ENCODE data around the gene THADA.

Gene THADA

GRCh38 chr2:43268066-43268953 is 327.5 kb downstream of the THADA start:
- no peaks in the 10 kb centered on the region; a peak in 1 of 3 replicates for H3K36me3 ChIP-seq (ENCODE audit: control insufficient read depth in 2 of 2, insufficient read depth in 1 of 2, low read length in 2 of 2)
- TF ChIP-seq ZBTB21 (tag by site-specific recombination; IDR thresholded peaks at IDR 0.05) (no peak), ZNF76 (tag by site-specific recombination; IDR thresholded peaks at IDR 0.05; ENCODE audit: borderline replicate concordance, low read depth) (no peak), ZBTB17 (tag by site-specific recombination; IDR thresholded peaks at IDR 0.05) (no peak), BCL6B (tag by site-specific recombination; IDR thresholded peaks at IDR 0.05) (no peak), ZNF138 (tag by site-specific recombination; IDR thresholded peaks at IDR 0.05; ENCODE audit: borderline replicate concordance) (no peak), ZBTB8A (tag by site-specific recombination; IDR thresholded peaks at IDR 0.05) (no peak), TRIM28 (IDR thresholded peaks at IDR 0.05; ENCODE audit: borderline replicate concordance, low read length) (no peak), ZNF24 (tag by site-specific recombination; IDR thresholded peaks at IDR 0.05) (no peak), PRDM4 (tag by site-specific recombination; IDR thresholded peaks at IDR 0.05) (no peak), ZNF132 (tag by site-specific recombination; IDR thresholded peaks at IDR 0.05; ENCODE audit: borderline replicate concordance) (no peak), ZNF560 (tag by site-specific recombination; IDR thresholded peaks at IDR 0.05; ENCODE audit: borderline replicate concordance) (no peak), ZNF292 (tag by site-specific recombination; IDR thresholded peaks at IDR 0.05; ENCODE audit: borderline replicate concordance, low read depth) (no peak), ZNF140 (tag by site-specific recombination; IDR thresholded peaks at IDR 0.05) (no peak), BCL11A (tag by site-specific recombination; IDR thresholded peaks at IDR 0.05; ENCODE audit: low read depth) (no peak), ZNF571 (tag by site-specific recombination; IDR thresholded peaks at IDR 0.05) (no peak), ZFP3 (tag by site-specific recombination; IDR thresholded peaks at IDR 0.05; ENCODE audit: low read depth) (no peak), PRDM6 (tag by site-specific recombination; IDR thresholded peaks at IDR 0.05) (no peak)
- no peak overlapping the region for H3K4me3 ChIP-seq (ENCODE audit: low read depth, low read length)
- no peaks in the 10 kb centered on the region for H3K4me1 ChIP-seq (ENCODE audit: control insufficient read depth, insufficient read depth, low read length)
- no peak overlapping the region for H3K27ac ChIP-seq (ENCODE audit: extremely low read depth, low read depth, low read length)
- ChIA-PET CTCF (interaction anchor here (0.8 to 0.9 kb wide), 2 partner anchors 305 to 347 kb away, joined by 3 to 5 read pairs; no protein-coding TSS in a partner anchor), POLR2A (no interaction called here)
- H3K9me3 ChIP-seq (ENCODE audit: control insufficient read depth, insufficient read depth, low read depth, low read length): no peaks in the 10 kb centered on the region

GRCh38 chr2:43267381-43267780 is 328.5 kb downstream of the THADA start:
- Histone ChIP-seq H3K4me3 (ENCODE audit: low read depth, low read length) (no peak overlapping the region), H3K4me1 (ENCODE audit: control insufficient read depth, insufficient read depth, low read length) (no peaks in the 10 kb centered on the region), H3K36me3 (ENCODE audit: control insufficient read depth in 2 of 2, insufficient read depth in 1 of 2, low read length in 2 of 2) (no peaks in the 10 kb centered on the region; a peak in 1 of 3 replicates), H3K9me3 (ENCODE audit: control insufficient read depth, insufficient read depth, low read depth, low read length) (no peaks in the 10 kb centered on the region), H3K27ac (ENCODE audit: extremely low read depth, low read depth, low read length) (no peak overlapping the region)
- ChIA-PET CTCF (interaction anchor here (0.8 to 0.9 kb wide), 2 partner anchors 306 to 346 kb away, joined by 3 to 5 read pairs; no protein-coding TSS in a partner anchor), POLR2A (no interaction called here)
- no peak for TF ChIP-seq GLI4 (tag by site-specific recombination; IDR thresholded peaks at IDR 0.05)
- TF ChIP-seq SP2 (tag by site-specific recombination; IDR thresholded peaks at IDR 0.05): no peak
- TF ChIP-seq ZBTB11 (tag by site-specific recombination; conservative IDR thresholded peaks at IDR 0.05; ENCODE audit: low read depth): no peak
- TF ChIP-seq ZNF777 (tag by site-specific recombination; IDR thresholded peaks at IDR 0.05; ENCODE audit: borderline replicate concordance): no peak
- TF ChIP-seq ZNF768 (tag by site-specific recombination; IDR thresholded peaks at IDR 0.05): no peak
- TF ChIP-seq ZNF133 (tag by site-specific recombination; IDR thresholded peaks at IDR 0.05): no peak
- no peak for TF ChIP-seq ZNF274 (IDR thresholded peaks at IDR 0.05; ENCODE audit: low read length)
- no peak for TF ChIP-seq ZNF274 (tag by site-specific recombination; IDR thresholded peaks at IDR 0.05; ENCODE audit: borderline replicate concordance)
- no peak for TF ChIP-seq WT1 (tag by site-specific recombination; IDR thresholded peaks at IDR 0.05)

All from HEK293 (cell line).